Body of pancreas (tissue), 4 donors: Measurements from ENCODE around the gene SMPDL3B.

ENCODE experiments used
- CTCF ChIP-seq, 7 experiments: fragments of 450-650 bp in 4 of 7; fragments of 200-600 bp in 3 of 7; sonication (generic) in 3 of 7; IDR thresholded peaks; one replicate each; pipeline ENCODE4 v1.5.1; 2016 to 2019; ENCODE audit warnings: antibody characterized with exemption in 7 of 7
- POLR2A ChIP-seq, 3 donors: fragments of 450-650 bp; IDR thresholded peaks; one replicate each; pipeline ENCODE4 v1.6.1; 2016; ENCODE audit warnings: antibody characterized with exemption in 3 of 3, mild to moderate bottlenecking in 2 of 3

- peak in 6 of 7 experiments; percentile 29 to 68 (median 60) for TF ChIP-seq CTCF (IDR thresholded peaks at IDR 0.05)
- no peak for TF ChIP-seq POLR2A (IDR thresholded peaks at IDR 0.05)
These were observed 44.5 kb downstream of the SMPDL3B start for GRCh38 chr1:27979151-27979858.
